Posterior vena cava (tissue), 2 donors: ENCODE data around the gene ARL2BP. TPM values are rescaled to one million over a fixed set of nuclear protein-coding genes. Genes with fewer than 3 reads are reported as not detected.
"Not testable (repeated sequence)": the region's sequence is repeated elsewhere in the genome, so short reads cannot be mapped to it uniquely, and the experiment has no call there.

Experiments used
- DNase-seq: peaks from one replicate; pipeline ENCODE4 v3.0.0-alpha.2; 2020; ENCODE audit warnings: low spot score
- intact Hi-C, 2 donors: fragments of 100-400 bp; cut with DNase I; formaldehyde crosslinking; loops; one replicate each; pipeline versions ENCODE4 v1.14.1 to v1.14.2; 2022 to 2023
- long read RNA-seq, 2 donors: library from polyadenylated mRNA; unstranded; transcript quantifications; one replicate each; pipeline ENCODE4 v2.0.0, GENCODE V29; 2020 to 2021
- total RNA-seq, 2 donors: library from RNA; stranded (reverse); fragmentation: NEBNext Ultra II Directional; extraction: Animal tissue kit (Norgen Biotek cat#: 25700); gene quantifications; one replicate each; pipeline ENCODE4 v1.2.1, GENCODE V29; 2021
- donor health status: DM: yes; HTN: yes; CAD: no.
- donor health status: DM: yes; HTN: yes; CAD: no.

ARL2BP gene
- 10 to 100 TPM; 48.4 to 49.6 TPM for total RNA-seq
- long read RNA-seq, donor 1, transcript ARL2BP-201 (6 exons, 2,130 nt), result major isoform, 29 of 33 reads
- long read RNA-seq, donor 1, partial matches to known transcripts, result 1 of 33 reads
- long read RNA-seq, donor 1, other reads (novel, unspliced or antisense), result 3 of 33 reads
- long read RNA-seq, donor 2, transcript ARL2BP-201 (6 exons, 2,130 nt), result major isoform, 85 of 103 reads
- long read RNA-seq, donor 2, partial matches to known transcripts, result 2 of 103 reads
- long read RNA-seq, donor 2, other reads (novel, unspliced or antisense), result 15 of 103 reads

DNA sequence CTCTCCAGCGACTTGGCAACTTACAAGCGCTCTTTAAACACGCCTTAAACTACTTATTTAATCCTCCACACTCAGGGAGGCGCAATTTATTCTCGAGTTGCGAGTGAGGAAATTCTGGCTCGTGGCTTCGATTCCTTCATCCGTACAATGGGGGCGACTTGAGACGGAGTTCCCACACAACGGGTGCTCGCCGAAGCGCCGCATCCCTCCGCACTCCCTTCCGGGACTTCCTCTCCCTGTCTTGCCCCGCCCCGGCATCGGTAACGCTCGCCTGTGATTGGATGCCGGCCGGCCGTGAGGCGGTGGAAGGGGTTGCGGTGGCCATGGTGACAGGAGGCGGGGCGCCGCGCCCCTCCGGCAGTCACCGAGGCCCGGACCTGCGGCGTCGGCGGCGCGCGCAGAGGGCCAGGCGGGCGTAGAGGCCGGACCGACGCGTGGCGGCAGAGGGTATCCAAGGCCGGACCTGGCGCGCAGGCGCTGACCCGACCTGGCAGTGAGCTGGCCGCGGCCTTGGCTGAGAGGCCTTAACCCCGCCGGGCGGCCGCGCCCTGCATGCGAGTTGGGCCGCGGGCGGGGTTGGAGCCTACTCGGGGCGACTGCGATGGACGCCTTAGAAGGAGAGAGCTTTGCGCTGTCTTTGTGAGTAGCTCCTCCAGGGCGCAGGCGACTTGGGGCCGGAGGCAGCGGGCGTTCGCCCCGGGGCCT, at the start of gene ARL2BP:
Gene ARL2BP, plus strand, starts transcription at position 493 of the 705 bp plus-strand sequence. Its CDS starts 109 bp downstream, at position 602.
- peak; percentile 100 for DNase-seq
- intact Hi-C loops, result no loop called here

DNA sequence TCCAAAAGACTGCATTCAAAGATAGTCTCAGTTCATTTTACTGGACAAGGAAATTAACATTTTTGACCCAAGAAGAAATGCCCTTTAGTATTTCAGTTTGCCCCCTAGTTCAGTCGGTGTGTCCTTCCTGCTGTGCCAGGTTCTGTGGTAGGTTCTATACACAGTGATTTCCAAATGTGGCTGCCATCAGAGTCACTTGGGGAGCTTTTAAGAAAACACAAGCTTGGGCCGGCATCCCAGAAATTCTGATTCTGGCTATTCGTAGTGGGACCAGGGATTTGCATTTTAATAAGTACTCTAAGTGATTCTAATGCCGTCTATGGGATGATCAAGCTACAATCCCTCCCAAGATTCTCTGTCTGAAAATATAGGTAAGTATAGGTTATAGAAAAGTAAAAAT, 48.8 kb upstream of the ARL2BP start:
- intact Hi-C loops, result no loop called here

DNA sequence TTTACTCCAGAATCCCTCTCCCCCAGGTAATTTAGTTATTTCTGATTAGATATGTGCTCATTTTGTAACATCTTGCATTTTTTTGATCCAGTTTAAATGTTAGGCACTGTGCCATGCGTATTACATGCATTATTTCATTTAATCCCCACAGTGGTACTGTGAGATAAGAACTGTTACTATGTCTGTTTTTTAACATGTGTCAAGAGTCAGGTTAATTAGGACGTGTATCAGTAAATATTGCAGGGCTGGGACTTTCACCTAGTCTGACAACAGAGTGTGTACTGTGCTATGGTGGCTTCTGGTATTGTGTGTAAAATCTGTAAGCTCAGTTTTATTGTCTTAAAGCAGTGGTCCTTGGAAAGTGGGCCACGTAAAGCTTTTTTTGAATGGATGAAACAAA, 48.3 kb upstream of the ARL2BP start:
- intact Hi-C loops, result no loop called here

More for the DNA sequence above, 48.8 kb upstream of the ARL2BP start:
- no peak for DNase-seq

DNA sequence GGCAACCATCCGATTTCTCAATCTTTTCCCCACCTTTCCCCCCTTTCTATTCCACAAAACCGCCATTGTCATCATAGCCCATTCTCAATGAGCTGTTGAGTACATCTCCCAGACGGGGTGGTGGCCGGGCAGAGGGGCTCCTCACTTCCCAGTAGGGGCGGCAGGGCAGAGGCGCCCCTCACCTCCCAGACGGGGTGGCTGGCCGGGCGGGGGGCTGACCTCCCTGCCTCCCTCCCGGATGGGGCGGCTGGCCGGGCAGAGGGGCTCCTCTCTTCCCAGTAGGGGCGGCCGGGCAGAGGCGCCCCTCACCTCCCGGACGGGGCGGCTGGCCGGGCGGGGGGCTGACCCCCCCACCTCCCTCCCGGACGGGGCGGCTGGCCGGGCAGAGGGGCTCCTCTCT, 44.7 kb upstream of the ARL2BP start:
- intact Hi-C loops, DNase-seq: not testable (repeated sequence)

More for the DNA sequence above, 48.3 kb upstream of the ARL2BP start:
- no peak for DNase-seq

DNA sequence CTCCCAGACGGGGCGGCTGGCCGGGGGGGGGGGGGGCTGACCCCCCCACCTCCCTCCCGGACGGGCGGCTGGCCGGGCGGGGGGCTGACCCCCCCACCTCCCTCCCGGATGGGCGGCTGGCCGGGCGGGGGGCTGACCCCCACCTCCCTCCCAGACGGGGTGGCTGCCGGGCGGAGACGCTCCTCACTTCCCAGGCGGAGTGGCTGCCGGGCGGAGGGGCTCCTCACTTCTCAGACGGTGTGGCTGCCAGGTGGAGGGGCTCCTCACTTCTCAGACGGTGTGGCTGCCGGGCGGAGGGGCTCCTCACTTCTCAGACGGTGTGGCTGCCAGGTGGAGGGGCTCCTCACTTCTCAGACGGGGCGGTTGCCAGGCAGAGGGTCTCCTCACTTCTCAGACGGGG, 44.1 kb upstream of the ARL2BP start:
- intact Hi-C loops, DNase-seq: not testable (repeated sequence)

DNA sequence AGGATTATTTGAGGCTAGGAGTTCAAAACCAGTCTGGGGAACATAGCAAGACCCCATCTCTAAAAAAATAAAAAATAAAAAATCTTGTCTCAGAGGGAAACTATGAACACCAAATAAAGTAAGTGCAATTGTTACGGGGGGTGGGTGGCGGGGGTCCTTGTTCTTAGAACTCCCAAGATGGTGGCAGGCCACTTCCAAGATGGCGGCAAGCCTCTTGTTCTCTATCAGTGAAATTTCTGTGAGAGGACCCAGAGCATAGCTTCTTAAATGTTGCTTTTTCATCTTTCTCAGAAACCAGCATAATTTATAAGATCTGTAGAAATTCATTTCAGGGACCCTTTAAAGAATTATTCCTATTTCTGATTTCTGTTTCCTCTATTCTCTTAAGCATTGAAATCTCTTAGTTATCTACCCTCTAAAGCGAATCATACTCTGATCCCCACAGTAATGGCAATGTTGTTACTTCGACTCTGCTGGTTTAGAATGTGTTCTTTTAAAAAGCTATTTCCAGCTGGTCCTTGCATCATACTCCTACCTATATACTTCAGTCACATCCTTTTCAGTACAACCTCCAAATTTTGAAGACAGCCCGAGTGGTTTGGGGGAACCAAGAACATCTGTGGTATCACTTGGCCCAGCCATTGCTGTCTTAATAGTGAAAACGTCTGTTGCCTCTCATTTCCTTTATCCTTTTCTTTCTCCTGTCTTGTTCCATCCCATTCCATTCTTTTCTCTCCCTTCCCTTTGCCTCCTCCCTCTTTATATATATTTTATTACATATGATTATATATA, 42.8 kb upstream of the ARL2BP start:
- intact Hi-C loops, result no loop called here
- no peak for DNase-seq

DNA sequence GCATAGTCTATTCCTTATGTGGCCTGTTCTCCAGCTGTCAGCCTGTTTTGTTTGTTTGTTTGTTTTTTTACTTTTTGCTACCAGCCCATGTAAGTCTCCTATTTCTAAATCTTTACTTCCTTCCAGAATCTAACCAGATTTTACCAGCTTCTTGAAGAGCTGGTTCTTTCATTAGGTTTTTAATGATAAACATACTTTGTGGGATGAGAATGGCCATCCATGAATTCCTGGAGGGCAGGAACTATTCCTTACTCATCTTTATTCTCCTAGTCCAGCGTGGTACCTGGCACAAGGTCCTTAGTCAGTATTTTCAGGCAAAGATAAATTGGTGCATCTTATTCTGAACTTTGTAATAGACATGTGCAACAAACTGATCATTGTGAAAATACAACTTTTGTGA, 41.6 kb upstream of the ARL2BP start:
- intact Hi-C loops, result no loop called here
- no peak for DNase-seq

DNA sequence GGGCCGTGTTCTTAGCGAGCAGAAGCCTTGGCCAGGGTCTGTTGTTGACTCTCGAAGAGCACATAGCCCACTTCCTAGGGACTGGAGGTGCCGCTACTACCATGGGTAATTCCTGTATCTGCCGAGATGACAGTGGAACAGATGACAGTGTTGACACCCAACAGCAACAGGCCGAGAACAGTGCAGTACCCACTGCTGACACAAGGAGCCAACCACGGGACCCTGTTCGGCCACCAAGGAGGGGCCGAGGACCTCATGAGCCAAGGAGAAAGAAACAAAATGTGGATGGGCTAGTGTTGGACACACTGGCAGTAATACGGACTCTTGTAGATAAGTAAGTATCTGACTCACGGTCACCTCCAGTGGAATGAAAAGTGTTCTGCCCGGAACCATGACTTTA, 40.4 kb upstream of the ARL2BP start:
- DNase-seq, result no peak

DNA sequence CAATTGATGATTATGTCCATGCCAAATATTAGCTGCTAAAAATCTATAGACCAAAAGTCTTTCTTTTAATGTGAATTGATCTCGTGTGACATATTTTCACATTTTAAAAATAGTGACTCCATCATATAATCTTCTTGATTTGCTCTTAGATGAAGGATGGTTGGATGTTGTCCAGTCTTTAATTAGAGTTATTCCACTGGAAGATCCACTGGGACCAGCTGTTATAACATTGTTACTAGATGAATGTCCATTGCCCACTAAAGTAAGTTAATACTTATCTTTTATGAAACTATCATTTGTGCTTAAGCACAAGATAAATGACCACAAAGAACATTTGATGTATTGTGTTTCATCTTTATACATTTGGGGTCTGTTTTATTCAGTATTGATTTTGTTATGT, 36.1 kb upstream of the ARL2BP start:
- no peak for DNase-seq
- intact Hi-C loops, result no loop called here

More for the DNA sequence above, 40.4 kb upstream of the ARL2BP start:
- intact Hi-C loops, result no loop called here

DNA sequence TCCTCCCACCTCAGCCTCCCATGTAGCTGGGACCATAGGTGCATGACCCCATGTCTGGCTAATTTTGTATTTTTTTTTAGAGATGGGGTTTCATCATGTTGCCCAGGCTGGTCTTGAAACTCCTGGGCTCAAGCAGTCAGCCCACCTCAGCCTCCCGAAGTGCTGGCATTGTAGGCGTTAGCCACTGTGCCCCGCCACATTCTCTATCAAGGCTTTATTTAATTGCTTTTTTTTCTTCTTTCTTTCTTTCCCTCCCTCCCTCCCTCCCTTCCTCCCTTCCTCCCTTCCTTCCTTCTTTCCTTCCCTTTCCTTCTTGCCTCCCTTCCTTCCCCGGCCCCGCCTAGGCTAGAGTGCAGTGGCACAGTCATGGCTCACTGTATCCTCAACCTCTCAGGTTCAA, 35.3 kb upstream of the ARL2BP start:
- DNase-seq, result no peak
- intact Hi-C loops, result no loop called here

DNA sequence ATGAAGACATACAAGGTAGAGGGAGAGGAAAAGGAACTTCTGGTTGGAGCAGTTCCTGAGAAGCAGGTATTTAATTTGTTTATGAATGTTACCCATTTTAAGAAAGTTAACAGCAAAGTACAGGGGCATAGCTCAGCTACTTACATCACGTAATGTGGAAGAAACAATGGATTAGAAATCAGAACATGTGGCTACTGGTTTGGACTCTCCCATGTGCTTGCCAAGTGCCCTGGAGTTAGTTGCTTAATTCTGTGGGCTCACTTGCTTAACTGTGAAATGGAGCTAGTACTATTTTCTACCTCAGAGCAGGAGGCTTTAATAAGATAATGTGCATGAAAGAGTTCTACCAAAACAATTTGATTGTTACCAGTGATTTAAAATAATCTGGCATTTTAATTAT, 31.6 kb upstream of the ARL2BP start:
- intact Hi-C loops, result no loop called here
- no peak for DNase-seq

DNA sequence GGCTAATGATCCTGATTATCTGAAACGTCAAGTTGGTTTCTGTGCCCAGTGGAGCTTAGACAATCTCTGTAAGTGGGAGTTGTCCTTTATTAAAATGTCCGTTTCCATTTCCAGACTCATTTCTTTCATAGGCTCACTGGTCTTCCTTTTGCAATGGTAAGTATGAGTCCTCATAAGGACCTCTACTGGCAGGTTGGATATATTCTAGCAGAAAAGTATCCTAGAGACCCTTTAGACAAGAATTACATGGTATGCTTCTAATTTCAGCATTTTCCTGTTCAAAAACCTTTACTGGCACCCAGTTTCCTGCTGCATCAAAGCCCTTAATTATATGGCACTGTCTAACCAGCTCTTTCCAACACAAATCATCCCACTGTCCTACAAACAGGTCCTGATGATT, 28.1 kb upstream of the ARL2BP start:
- intact Hi-C loops, result no loop called here
- no peak for DNase-seq

DNA sequence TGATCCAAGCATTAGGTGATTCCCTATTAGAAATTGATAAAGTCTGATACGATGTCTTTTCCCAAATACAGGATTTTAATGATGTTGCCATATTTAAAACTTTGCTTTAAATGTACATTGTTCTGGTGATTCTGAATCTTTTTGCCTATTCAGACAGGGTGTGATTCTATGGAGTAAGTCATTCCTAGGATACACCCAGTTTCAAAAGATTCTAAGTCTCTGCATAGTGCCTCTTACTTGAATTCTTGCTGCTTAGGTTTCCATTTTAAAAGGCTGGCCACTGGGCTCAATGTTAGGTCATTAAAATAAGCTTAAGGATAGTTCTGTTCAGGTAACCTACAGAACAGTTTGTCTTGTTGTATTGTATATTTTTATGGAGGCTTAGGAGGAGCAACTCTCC, 22.0 kb upstream of the ARL2BP start:
- DNase-seq, result no peak
- intact Hi-C loops, result no loop called here

DNA sequence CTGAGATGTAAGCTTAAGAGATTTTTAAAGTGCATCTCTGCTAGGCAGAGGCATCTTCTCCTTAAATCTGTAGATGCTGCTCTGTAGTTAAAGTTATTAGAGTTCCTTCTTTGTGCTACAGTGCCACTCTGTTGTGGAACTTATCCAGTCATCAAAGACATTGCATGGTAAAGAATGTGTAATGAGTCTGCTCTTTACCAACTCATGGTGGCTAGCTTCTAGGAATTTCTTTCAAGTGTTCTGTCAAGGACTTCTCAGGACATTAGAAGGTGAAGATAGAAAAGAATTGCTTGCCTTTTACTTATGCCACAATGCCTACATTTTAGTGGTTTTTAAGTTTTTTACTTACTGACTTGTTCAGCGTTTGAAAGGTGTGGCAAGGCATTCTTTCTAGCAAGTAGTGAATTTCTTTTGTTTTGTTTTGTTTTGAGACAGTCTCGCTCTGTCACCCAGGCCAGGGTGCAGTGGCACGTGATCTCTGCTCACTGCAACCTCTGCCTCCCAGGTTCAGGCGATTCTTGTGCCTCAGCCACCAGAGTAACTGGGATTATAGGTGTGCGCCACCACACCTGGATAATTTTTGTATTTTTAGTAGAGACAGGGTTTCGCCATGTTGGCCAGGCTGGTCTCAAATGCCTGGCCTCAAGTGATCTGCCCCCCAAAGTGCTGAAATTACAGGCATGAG, 20.3 kb upstream of the ARL2BP start:
- intact Hi-C loops, result no loop called here
- DNase-seq, result no peak

DNA sequence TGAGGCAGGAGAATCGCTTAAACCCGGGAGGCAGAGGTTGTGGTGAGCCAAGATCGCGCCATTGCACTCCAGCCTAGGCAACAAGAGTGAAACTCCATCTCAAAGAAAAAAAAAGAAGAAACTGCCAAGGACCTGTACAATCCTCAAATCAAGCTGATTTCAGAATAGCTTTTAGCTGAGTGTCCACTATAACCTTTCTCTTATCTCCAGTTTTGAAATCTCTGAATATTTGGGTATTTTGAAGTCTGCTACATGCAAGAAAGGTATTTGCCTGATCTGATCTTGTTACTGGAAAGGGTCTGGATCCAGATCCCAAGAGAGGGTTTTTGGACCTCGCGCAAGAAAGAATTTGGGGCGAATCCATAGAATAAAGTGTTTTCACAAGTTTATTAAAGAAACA, 19.1 kb upstream of the ARL2BP start:
- intact Hi-C loops, result loop anchor here in 1 of 2 donors (2.0 kb wide), 1 partner anchor 203 kb away; no protein-coding TSS in a partner anchor
- DNase-seq, result no peak

DNA sequence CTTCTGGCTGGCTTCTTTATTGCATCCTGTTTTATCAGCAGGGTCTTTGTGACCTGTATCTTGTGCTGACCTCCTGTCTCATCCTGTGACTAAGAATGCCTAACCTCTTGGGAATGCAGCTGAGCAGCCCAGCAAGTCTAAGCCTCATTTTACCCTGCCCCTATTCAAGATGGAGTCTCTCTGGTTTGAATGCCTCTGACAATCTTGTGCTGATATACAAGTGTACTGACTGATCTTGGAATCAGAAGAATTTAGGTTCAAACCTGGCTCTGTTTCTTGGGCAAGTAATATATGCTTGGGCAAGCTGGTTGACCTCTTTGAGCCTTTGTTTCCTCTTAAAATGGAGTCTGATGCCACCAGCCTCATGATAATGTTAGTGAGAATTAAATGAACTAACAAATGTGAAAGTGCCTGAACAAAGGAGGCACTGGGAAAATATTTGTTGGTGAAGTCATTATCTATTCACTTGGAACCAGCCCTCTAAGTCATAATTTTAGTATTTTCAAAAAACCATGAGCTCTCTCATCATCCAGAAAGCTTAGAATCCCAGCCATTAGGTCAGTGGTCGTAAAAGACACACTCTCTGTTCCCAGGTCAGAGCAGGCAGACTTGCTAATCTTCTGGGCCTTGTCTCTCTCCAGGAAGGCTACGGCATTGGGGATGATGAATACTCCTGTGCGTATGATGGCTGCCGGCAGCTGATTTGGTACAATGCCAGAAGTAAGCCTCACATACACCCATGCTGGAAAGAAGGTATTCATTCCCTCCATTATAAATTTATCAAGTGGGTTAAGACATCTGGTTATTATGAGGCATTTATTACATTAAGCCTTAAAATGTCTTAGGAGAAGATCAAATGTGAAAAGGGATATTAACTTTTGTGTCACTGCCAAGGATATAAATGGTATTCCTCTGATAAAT, 18.1 kb upstream of the ARL2BP start:
- intact Hi-C loops, result loop anchor here in 1 of 2 donors (2.0 kb wide), 1 partner anchor 202 kb away; no protein-coding TSS in a partner anchor
- DNase-seq, result no peak

DNA sequence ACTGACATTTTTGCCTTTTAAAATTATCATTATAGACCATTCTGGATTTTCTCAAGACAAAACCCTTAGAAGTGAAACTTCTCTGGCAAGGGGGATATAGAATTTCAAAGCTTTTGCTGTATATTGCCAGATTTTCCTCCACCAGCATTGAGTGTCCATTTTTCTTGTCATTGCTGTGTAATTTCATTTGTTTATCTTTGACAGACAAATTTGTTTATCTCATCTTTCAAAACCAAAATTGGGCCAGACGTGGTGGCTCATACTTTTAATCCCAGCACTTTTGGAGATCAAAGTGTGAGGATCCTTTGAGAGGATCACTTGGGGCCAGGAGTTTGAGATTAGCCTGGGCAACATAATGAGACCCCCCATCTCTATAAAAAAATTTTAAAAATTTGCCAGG, 16.0 kb upstream of the ARL2BP start:
- DNase-seq, result no peak

DNA sequence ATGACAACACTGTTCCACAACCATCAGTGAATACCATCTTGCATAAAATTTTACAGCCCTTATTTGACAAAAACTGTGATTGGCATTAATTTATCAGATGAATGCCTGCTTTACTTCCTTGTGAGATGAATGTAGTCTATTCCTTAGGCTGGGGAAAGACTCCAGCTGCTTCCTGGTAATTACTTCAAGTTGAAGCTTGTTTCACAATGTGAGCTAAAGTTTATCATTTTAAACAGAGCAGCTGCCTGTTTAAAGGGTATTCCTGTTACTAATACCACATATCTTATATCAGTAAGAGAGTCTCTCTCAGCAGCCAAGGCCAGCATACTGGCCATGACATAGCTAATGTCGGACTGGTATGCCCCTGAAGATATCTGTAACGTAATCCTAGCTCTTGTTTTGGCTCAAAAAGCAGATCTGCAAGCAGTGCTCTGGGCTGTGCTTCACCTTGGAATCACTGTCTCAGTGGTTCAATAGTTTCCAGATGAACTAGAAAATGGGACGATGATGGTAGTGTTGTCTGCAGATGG, 13.2 kb upstream of the ARL2BP start:
- no peak for DNase-seq
- intact Hi-C loops, result no loop called here

More for the DNA sequence above, 16.0 kb upstream of the ARL2BP start:
- intact Hi-C loops, result no loop called here
